Measurements from ENCODE around the gene ZG16.

The ZG16 gene

GRCh38 chr16:29734786-29735185, 43.3 kb upstream of the ZG16 start:
- peaks cover 35% of the 10 kb centered on the region for H3K4me1 ChIP-seq (ENCODE audit: insufficient read depth, low read length, severe bottlenecking)
- H3K27me3 ChIP-seq (ENCODE audit: insufficient read depth, low read length) = no peaks in the 10 kb centered on the region
- H3K4me2 ChIP-seq (ENCODE audit: low read length) = no peak overlapping the region
- no peaks in the 10 kb centered on the region for H3K79me2 ChIP-seq (ENCODE audit: insufficient read depth, low read length)
- H4K20me1 ChIP-seq (ENCODE audit: insufficient read depth, low read length) = no peaks in the 10 kb centered on the region
- H3K9me3 ChIP-seq (ENCODE audit: low read length) = no peaks in the 10 kb centered on the region
- H3K27ac ChIP-seq (ENCODE audit: low read depth, low read length, poor library complexity, severe bottlenecking) = no peak overlapping the region
- no peak overlapping the region for H2AFZ ChIP-seq (ENCODE audit: low read length)
- no peaks in the 10 kb centered on the region for H3F3A ChIP-seq (ENCODE audit: insufficient read depth, low read length)
- H3K9ac ChIP-seq (ENCODE audit: low read length) = no peak overlapping the region
- H3K36me3 ChIP-seq (ENCODE audit: insufficient read depth, low read length) = no peaks in the 10 kb centered on the region
- TF ChIP-seq CTCF (IDR thresholded peaks at IDR 0.05; ENCODE audit: low read length) (no peak), EZH2 (IDR thresholded peaks at IDR 0.05; ENCODE audit: borderline replicate concordance, low read length) (no peak)
- H3K4me3 ChIP-seq (ENCODE audit: low read depth, low read length, poor library complexity, severe bottlenecking) = no peak overlapping the region
- no peaks in the 10 kb centered on the region for H3K9me2 ChIP-seq (ENCODE audit: low read depth, low read length)

GRCh38 chr16:29736112-29736511, 41.9 kb upstream of the ZG16 start:
- Histone ChIP-seq H3K79me2 (ENCODE audit: insufficient read depth, low read length) (no peaks in the 10 kb centered on the region), H3F3A (ENCODE audit: insufficient read depth, low read length) (no peaks in the 10 kb centered on the region), H4K20me1 (ENCODE audit: insufficient read depth, low read length) (no peaks in the 10 kb centered on the region), H3K4me3 (ENCODE audit: low read depth, low read length, poor library complexity, severe bottlenecking) (no peak overlapping the region), H3K9me2 (ENCODE audit: low read depth, low read length) (no peaks in the 10 kb centered on the region), H2AFZ (ENCODE audit: low read length) (no peak overlapping the region), H3K4me1 (ENCODE audit: insufficient read depth, low read length, severe bottlenecking) (peaks cover 23% of the 10 kb centered on the region), H3K36me3 (ENCODE audit: insufficient read depth, low read length) (no peaks in the 10 kb centered on the region), H3K27me3 (ENCODE audit: insufficient read depth, low read length) (no peaks in the 10 kb centered on the region), H3K4me2 (ENCODE audit: low read length) (no peak overlapping the region), H3K9ac (ENCODE audit: low read length) (no peak overlapping the region), H3K9me3 (ENCODE audit: low read length) (no peaks in the 10 kb centered on the region), H3K27ac (ENCODE audit: low read depth, low read length, poor library complexity, severe bottlenecking) (no peak overlapping the region)
- TF ChIP-seq CTCF (IDR thresholded peaks at IDR 0.05; ENCODE audit: low read length) (peak; percentile 15; the same call in 1 of the 2 replicates), EZH2 (IDR thresholded peaks at IDR 0.05; ENCODE audit: borderline replicate concordance, low read length) (no peak)

GRCh38 chr16:29736764-29737163, 41.3 kb upstream of the ZG16 start:
- Histone ChIP-seq H3K4me1 (ENCODE audit: insufficient read depth, low read length, severe bottlenecking) (peaks cover 17% of the 10 kb centered on the region), H2AFZ (ENCODE audit: low read length) (no peak overlapping the region), H3K9me3 (ENCODE audit: low read length) (no peaks in the 10 kb centered on the region), H3K27ac (ENCODE audit: low read depth, low read length, poor library complexity, severe bottlenecking) (no peak overlapping the region), H3K9ac (ENCODE audit: low read length) (no peak overlapping the region), H3K4me3 (ENCODE audit: low read depth, low read length, poor library complexity, severe bottlenecking) (no peak overlapping the region), H4K20me1 (ENCODE audit: insufficient read depth, low read length) (no peaks in the 10 kb centered on the region), H3F3A (ENCODE audit: insufficient read depth, low read length) (no peaks in the 10 kb centered on the region), H3K9me2 (ENCODE audit: low read depth, low read length) (no peaks in the 10 kb centered on the region), H3K79me2 (ENCODE audit: insufficient read depth, low read length) (no peaks in the 10 kb centered on the region), H3K4me2 (ENCODE audit: low read length) (no peak overlapping the region), H3K36me3 (ENCODE audit: insufficient read depth, low read length) (no peaks in the 10 kb centered on the region), H3K27me3 (ENCODE audit: insufficient read depth, low read length) (no peaks in the 10 kb centered on the region)
- TF ChIP-seq CTCF (IDR thresholded peaks at IDR 0.05; ENCODE audit: low read length) = no peak
- no peak for TF ChIP-seq EZH2 (IDR thresholded peaks at IDR 0.05; ENCODE audit: borderline replicate concordance, low read length)

All from OCI-LY1 (cell line).